K562 (cell line): Measurements from ENCODE around the gene PMM1. TPM values are rescaled to one million over a fixed set of nuclear protein-coding genes. Genes with fewer than 3 reads are reported as not detected.

Experiments
- EHMT2 ChIP-seq: fragments of 450-650 bp; IDR thresholded peaks from 2 replicates; pipeline ENCODE4 v1.6.1; 2018; ENCODE audit warnings: antibody characterized with exemption
- POLR3G ChIP-seq: IDR thresholded peaks from 2 replicates; pipeline ENCODE4 v1.6.1; 2011; ENCODE audit not compliant: insufficient read length, insufficient replicate concordance; ENCODE audit errors: extremely low read depth
- PTTG1 ChIP-seq: fragments of 450-650 bp; IDR thresholded peaks from 2 replicates; pipeline ENCODE4 v1.6.1; 2016; ENCODE audit warnings: low read depth, mild to moderate bottlenecking, missing genetic modification characterization, missing compliant biosample characterization
- RBM22 ChIP-seq: fragments of 200-400 bp; formaldehyde crosslinking; IDR thresholded peaks from 2 replicates; pipeline ENCODE4 v1.6.1; 2018; ENCODE audit warnings: low read length, low read depth; ENCODE audit not compliant: poor library complexity, severe bottlenecking
- SLC30A9 ChIP-seq: fragments of 250-450 bp; sonication (Bioruptor Pico); IDR thresholded peaks from 2 replicates; pipeline ENCODE4 v1.8.0; 2022; ENCODE audit warnings: mild to moderate bottlenecking, moderate library complexity
- SMAD1 ChIP-seq: fragments of 150-350 bp; IDR thresholded peaks from 2 replicates; pipeline ENCODE4 v1.6.1; 2014; ENCODE audit warnings: low read length, low read depth; ENCODE audit not compliant: partially characterized antibody
- polyA plus RNA-seq, 8 experiments: library from polyadenylated mRNA; depleted of rRNA in 4 of 8; stranded (reverse) in 5 of 8; unstranded in 3 of 8; fragments of >200 nt; fragmentation: Nextera tagmentation in 2 of 8; fragmentation: Illumina TruSeq in 1 of 8; extraction: Ambion mirVana in 2 of 8; extraction: Trizol in 1 of 8; gene quantifications; 2 replicates each; pipeline versions ENCODE4 v1.2.1 to v1.2.3, GENCODE V29; 2011 to 2014; ENCODE audit warnings: inconsistent platforms in 1 of 8, missing spikeins in 1 of 8
- total RNA-seq, 7 experiments: library from RNA; depleted of rRNA in 6 of 7; stranded (reverse); fragments of >200 nt in 6 of 7; fragmentation: Illumina TruSeq in 2 of 7; extraction: Trizol in 2 of 7; gene quantifications; 2 replicates each; pipeline versions ENCODE4 v1.2.1 to v1.2.3, GENCODE V29; 2011 to 2021; ENCODE audit warnings: low replicate concordance in 1 of 7
- TF ChIP-seq, protein P1 (sequence below): fragments of 250-450 bp; sonication (Bioruptor Pico); IDR thresholded peaks from 2 replicates; pipeline ENCODE4 v1.5.1; 2021; ENCODE audit warnings: mild to moderate bottlenecking
- TF ChIP-seq, protein P2 (sequence below): fragments of 250-450 bp; sonication (Bioruptor Pico); IDR thresholded peaks from 2 replicates; pipeline ENCODE4 v1.8.0; 2022; ENCODE audit warnings: moderate library complexity, mild to moderate bottlenecking, inconsistent platforms
- TF ChIP-seq, protein P3 (sequence below), 2 experiments: fragments of 450-650 bp; formaldehyde crosslinking in 1 of 2; IDR thresholded peaks; 2 replicates each; pipeline versions ENCODE4 v1.4.0 to v1.6.1; 2014 to 2020; ENCODE audit warnings: mild to moderate bottlenecking in 2 of 2, borderline replicate concordance in 1 of 2, low read depth in 1 of 2
- TF ChIP-seq, protein P4 (sequence below), 2 experiments: fragments of 450-650 bp; conservative IDR thresholded peaks; 2 replicates each; pipeline ENCODE4 v1.6.1; 2017; ENCODE audit warnings: mild to moderate bottlenecking in 2 of 2, moderate library complexity in 2 of 2
- TF ChIP-seq, protein P5 (sequence below): sonication (generic); formaldehyde crosslinking; IDR thresholded peaks from 2 replicates; pipeline ENCODE4 v1.8.0; 2022; ENCODE audit warnings: mild to moderate bottlenecking, low read depth, missing genetic modification reagents

The PMM1 gene
- total and polyA plus RNA-seq, 9 of the 15 experiments (the other 6 are each of a cell fraction or from before 2014, with no cell fraction given): 10.2 to 31.7 (median 20.3) TPM

DNA sequence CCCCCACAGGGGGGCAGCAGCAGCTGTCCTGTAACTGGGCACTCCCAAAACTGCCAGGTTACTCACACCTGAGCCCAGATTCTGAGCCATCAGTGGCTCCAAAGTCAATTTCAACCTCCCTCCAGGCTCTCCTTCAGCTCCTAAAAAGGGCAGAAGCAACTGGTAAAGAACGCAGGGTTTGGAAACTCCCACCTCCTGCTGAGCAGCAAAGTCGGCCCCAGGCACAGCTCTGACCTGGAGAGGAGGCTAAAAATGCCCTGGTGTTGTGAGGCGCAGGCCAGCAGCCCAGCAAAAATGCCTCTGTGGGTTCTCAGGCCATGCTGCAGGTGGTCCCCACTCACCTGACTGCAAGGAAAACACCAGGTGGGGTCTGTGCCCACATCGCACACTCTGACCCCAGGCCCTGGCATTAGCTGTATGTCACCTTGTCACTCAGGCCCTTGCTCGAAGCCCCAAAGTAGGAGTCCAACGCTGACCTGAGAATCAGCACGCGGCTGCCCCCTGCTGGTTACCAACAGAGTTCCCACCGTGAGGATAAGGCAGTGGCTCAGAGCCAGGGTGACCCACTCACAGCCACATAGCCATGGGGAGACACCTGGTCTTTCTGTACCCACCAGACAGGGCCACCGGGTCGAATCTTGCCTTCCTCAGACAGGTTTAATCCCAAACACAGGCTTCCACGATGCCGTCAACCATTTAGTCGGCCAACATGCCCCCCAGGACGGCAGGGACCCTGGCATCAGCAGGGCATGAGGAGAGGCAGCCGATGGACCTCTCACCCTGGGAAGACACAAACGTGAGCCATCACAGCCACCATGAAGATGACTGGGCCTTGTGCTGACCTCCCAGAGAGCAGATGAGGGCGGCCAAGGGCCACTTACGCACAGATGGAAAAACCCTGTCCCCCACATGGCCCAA lies 56.5 kb downstream of the PMM1 start (continued):
- TF ChIP-seq, protein P1, sequence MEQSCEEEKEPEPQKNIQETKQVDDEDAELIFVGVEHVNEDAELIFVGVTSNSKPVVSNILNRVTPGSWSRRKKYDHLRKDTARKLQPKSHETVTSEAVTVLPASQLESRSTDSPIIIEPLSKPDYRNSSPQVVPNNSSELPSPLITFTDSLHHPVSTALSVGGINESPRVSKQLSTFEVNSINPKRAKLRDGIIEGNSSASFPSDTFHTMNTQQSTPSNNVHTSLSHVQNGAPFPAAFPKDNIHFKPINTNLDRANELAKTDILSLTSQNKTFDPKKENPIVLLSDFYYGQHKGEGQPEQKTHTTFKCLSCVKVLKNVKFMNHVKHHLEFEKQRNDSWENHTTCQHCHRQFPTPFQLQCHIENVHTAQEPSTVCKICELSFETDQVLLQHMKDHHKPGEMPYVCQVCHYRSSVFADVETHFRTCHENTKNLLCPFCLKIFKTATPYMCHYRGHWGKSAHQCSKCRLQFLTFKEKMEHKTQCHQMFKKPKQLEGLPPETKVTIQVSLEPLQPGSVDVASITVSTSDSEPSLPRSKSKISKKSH (CRISPR knock-in tag): no peak
- TF ChIP-seq, protein P2, sequence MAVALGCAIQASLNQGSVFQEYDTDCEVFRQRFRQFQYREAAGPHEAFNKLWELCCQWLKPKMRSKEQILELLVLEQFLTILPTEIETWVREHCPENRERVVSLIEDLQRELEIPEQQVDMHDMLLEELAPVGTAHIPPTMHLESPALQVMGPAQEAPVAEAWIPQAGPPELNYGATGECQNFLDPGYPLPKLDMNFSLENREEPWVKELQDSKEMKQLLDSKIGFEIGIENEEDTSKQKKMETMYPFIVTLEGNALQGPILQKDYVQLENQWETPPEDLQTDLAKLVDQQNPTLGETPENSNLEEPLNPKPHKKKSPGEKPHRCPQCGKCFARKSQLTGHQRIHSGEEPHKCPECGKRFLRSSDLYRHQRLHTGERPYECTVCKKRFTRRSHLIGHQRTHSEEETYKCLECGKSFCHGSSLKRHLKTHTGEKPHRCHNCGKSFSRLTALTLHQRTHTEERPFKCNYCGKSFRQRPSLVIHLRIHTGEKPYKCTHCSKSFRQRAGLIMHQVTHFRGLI: no peak
- TF ChIP-seq EHMT2: no peak
- TF ChIP-seq, protein P3, sequence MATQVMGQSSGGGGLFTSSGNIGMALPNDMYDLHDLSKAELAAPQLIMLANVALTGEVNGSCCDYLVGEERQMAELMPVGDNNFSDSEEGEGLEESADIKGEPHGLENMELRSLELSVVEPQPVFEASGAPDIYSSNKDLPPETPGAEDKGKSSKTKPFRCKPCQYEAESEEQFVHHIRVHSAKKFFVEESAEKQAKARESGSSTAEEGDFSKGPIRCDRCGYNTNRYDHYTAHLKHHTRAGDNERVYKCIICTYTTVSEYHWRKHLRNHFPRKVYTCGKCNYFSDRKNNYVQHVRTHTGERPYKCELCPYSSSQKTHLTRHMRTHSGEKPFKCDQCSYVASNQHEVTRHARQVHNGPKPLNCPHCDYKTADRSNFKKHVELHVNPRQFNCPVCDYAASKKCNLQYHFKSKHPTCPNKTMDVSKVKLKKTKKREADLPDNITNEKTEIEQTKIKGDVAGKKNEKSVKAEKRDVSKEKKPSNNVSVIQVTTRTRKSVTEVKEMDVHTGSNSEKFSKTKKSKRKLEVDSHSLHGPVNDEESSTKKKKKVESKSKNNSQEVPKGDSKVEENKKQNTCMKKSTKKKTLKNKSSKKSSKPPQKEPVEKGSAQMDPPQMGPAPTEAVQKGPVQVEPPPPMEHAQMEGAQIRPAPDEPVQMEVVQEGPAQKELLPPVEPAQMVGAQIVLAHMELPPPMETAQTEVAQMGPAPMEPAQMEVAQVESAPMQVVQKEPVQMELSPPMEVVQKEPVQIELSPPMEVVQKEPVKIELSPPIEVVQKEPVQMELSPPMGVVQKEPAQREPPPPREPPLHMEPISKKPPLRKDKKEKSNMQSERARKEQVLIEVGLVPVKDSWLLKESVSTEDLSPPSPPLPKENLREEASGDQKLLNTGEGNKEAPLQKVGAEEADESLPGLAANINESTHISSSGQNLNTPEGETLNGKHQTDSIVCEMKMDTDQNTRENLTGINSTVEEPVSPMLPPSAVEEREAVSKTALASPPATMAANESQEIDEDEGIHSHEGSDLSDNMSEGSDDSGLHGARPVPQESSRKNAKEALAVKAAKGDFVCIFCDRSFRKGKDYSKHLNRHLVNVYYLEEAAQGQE (IDR thresholded peaks at IDR 0.05; ENCODE audit: borderline replicate concordance): peak; percentile 38; the same call in 1 of the 2 replicates
- TF ChIP-seq, protein P3 (CRISPR knock-in tag; IDR thresholded peaks at IDR 0.05; ENCODE audit: low read depth): no peak
- no peak for TF ChIP-seq SMAD1
- TF ChIP-seq, protein P4, sequence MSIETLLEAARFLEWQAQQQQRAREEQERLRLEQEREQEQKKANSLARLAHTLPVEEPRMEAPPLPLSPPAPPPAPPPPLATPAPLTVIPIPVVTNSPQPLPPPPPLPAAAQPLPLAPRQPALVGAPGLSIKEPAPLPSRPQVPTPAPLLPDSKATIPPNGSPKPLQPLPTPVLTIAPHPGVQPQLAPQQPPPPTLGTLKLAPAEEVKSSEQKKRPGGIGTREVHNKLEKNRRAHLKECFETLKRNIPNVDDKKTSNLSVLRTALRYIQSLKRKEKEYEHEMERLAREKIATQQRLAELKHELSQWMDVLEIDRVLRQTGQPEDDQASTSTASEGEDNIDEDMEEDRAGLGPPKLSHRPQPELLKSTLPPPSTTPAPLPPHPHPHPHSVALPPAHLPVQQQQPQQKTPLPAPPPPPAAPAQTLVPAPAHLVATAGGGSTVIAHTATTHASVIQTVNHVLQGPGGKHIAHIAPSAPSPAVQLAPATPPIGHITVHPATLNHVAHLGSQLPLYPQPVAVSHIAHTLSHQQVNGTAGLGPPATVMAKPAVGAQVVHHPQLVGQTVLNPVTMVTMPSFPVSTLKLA (conservative IDR thresholded peaks at IDR 0.05): no peak
- TF ChIP-seq SLC30A9: no peak
- no peak for TF ChIP-seq PTTG1
- TF ChIP-seq RBM22: peak; percentile 42
- no peak for TF ChIP-seq POLR3G
- TF ChIP-seq, protein P5, sequence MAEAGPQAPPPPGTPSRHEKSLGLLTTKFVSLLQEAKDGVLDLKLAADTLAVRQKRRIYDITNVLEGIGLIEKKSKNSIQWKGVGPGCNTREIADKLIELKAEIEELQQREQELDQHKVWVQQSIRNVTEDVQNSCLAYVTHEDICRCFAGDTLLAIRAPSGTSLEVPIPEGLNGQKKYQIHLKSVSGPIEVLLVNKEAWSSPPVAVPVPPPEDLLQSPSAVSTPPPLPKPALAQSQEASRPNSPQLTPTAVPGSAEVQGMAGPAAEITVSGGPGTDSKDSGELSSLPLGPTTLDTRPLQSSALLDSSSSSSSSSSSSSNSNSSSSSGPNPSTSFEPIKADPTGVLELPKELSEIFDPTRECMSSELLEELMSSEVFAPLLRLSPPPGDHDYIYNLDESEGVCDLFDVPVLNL: no peak
